Transverse colon (tissue), 4 donors: ENCODE data around the gene RASGEF1C. TPM values are rescaled to one million over a fixed set of nuclear protein-coding genes. Genes with fewer than 3 reads are reported as not detected.

Experiments used
- DNase-seq: peaks from one replicate; pipeline ENCODE4 v3.0.0-alpha.2; 2019
- H3K27ac ChIP-seq, 4 donors: fragments of 200-600 bp; sonication (generic); 2 replicates each; pipeline ENCODE4 v1.5.1; 2016 to 2018; ENCODE audit warnings: inconsistent platforms in 4 of 4
- H3K27me3 ChIP-seq: fragments of 200-600 bp; sonication (generic); 2 replicates; pipeline ENCODE4 v1.5.1; 2017; ENCODE audit warnings: inconsistent platforms
- H3K36me3 ChIP-seq, 4 donors: fragments of 200-600 bp; sonication (generic); 2 replicates each; pipeline ENCODE4 v1.5.1; 2017 to 2019; ENCODE audit warnings: inconsistent platforms in 4 of 4
- H3K4me1 ChIP-seq, 4 donors: fragments of 200-600 bp; sonication (generic); 2 replicates each; pipeline ENCODE4 v1.5.1; 2017 to 2020; ENCODE audit warnings: inconsistent platforms in 4 of 4
- H3K4me3 ChIP-seq, 4 donors: fragments of 200-600 bp; sonication (generic); 1 replicate in 1 of 4; 2 replicates in 3 of 4; pipeline versions ENCODE4 v1.5.1 to v1.6.1; 2017 to 2019; ENCODE audit warnings: inconsistent platforms in 4 of 4
- H3K9me3 ChIP-seq, 2 donors: fragments of 200-600 bp; sonication (generic); 2 replicates each; pipeline ENCODE4 v1.5.1; 2017 to 2019; ENCODE audit warnings: inconsistent platforms in 2 of 2
- CTCF ChIP-seq, 5 experiments: fragments of 200-600 bp in 3 of 5; fragments of 450-650 bp in 2 of 5; sonication (generic) in 3 of 5; IDR thresholded peaks; 1 replicate in 2 of 5; 2 replicates in 3 of 5; pipeline ENCODE4 v1.5.1; 2016 to 2017; ENCODE audit warnings: antibody characterized with exemption in 5 of 5, inconsistent platforms in 3 of 5, mild to moderate bottlenecking in 2 of 5, moderate library complexity in 1 of 5
- EP300 ChIP-seq: sonication (generic); formaldehyde crosslinking; IDR thresholded peaks from one replicate; pipeline ENCODE4 v1.6.1; 2017; ENCODE audit warnings: antibody characterized with exemption, low read depth
- POLR2A ChIP-seq: fragments of 450-650 bp; IDR thresholded peaks from one replicate; pipeline ENCODE4 v1.6.1; 2016; ENCODE audit warnings: antibody characterized with exemption, mild to moderate bottlenecking, moderate library complexity
- POLR2AphosphoS5 ChIP-seq, 3 donors: sonication (generic); formaldehyde crosslinking; IDR thresholded peaks; one replicate each; pipeline ENCODE4 v1.6.1; 2016; ENCODE audit warnings: antibody characterized with exemption in 3 of 3
- WGBS, 2 donors: methylation state at CpG; one replicate each; pipeline ENCODE4 v1.1.5; 2018; ENCODE audit warnings: low coverage in 1 of 2; 5-methylcytosine and 5-hydroxymethylcytosine counted together
- in situ Hi-C, 4 donors: fragments of 200-750 bp; cut with MboI; loops; one replicate each; pipeline versions ENCODE4 v1.15.0 to v1.15.1; 2017; ENCODE audit warnings: low sequenced_read_pairs in 3 of 4, low pct_ligation_motif_present in 1 of 4, low pct_unique_long_range_greater_than_20kb in 1 of 4
- intact Hi-C: fragments of 100-400 bp; cut with DNase I; formaldehyde crosslinking; loops from one replicate; pipeline ENCODE4 v1.15.1; 2023; ENCODE audit warnings: low total_unique reads
- total RNA-seq, 4 donors: library from RNA; depleted of rRNA; stranded (reverse); fragments of >200 nt; gene quantifications; one replicate each; pipeline ENCODE4 v1.1.0, GENCODE V29; 2016

RASGEF1C gene
- total RNA-seq, 4 donors from 2014 or later: 0.14 to 3.0 TPM; not detected in 2

GRCh38 chr5:180197016-180197702 lies 11.9 kb downstream of the RASGEF1C start:
- 65 to 83% methylated on average over 1 to 14 of the region's 14 CpGs for WGBS, 2 donors
- Histone ChIP-seq H3K4me3 (no peak overlapping the region), H3K27me3 (no peaks in the 10 kb centered on the region), H3K9me3 (no peaks in the 10 kb centered on the region), H3K36me3 (no peaks in the 10 kb centered on the region), H3K4me1 (no peaks in the 10 kb centered on the region), H3K27ac (no peak overlapping the region)
- in situ Hi-C loops (no loop called here), intact Hi-C loops (no loop called here)
- no peak for TF ChIP-seq POLR2AphosphoS5 (IDR thresholded peaks at IDR 0.05)
- TF ChIP-seq EP300: no peak
- no peak for TF ChIP-seq POLR2A
- no peak for TF ChIP-seq CTCF (IDR thresholded peaks at IDR 0.05)
- DNase-seq: no peak

- in situ Hi-C loops (no loop called here), intact Hi-C loops (no loop called here)
- H3K27ac ChIP-seq: no peak overlapping the region
- no peaks in the 10 kb centered on the region for H3K36me3 ChIP-seq
- TF ChIP-seq POLR2A: no peak
- TF ChIP-seq EP300: no peak
- no peak for TF ChIP-seq POLR2AphosphoS5 (IDR thresholded peaks at IDR 0.05)
- TF ChIP-seq CTCF (IDR thresholded peaks at IDR 0.05): no peak
- H3K9me3 ChIP-seq: no peaks in the 10 kb centered on the region
- H3K27me3 ChIP-seq: no peaks in the 10 kb centered on the region
- DNase-seq: no peak
- H3K4me1 ChIP-seq: no peaks in the 10 kb centered on the region
- whole genome bisulfite sequencing, 2 donors: 87 to 93% methylated on average over 6 to 34 of the region's 34 CpGs
- H3K4me3 ChIP-seq: no peak overlapping the region
Observed at GRCh38 chr5:180194410-180195345, 14.3 kb downstream of the RASGEF1C start.

GRCh38 chr5:180193749-180194375 lies 15.1 kb downstream of the RASGEF1C start:
- Histone ChIP-seq H3K4me1 (no peaks in the 10 kb centered on the region), H3K9me3 (no peaks in the 10 kb centered on the region), H3K4me3 (no peak overlapping the region), H3K36me3 (no peaks in the 10 kb centered on the region), H3K27me3 (no peaks in the 10 kb centered on the region), H3K27ac (no peak overlapping the region)
- TF ChIP-seq EP300 (no peak), CTCF (IDR thresholded peaks at IDR 0.05) (no peak), POLR2A (no peak), POLR2AphosphoS5 (IDR thresholded peaks at IDR 0.05) (no peak)
- no peak for DNase-seq
- in situ Hi-C loops (no loop called here), intact Hi-C loops (no loop called here)
- 92 to 96% methylated on average over 9 to 24 of the region's 24 CpGs for WGBS, 2 donors

GRCh38 chr5:180191716-180192115 lies 17.3 kb downstream of the RASGEF1C start:
- H3K4me1 ChIP-seq: no peaks in the 10 kb centered on the region
- intact Hi-C loops: no loop called here
- in situ Hi-C loops: no loop called here
- H3K9me3 ChIP-seq: peaks cover 0 to 7% of the 10 kb centered on the region in 2 donors
- H3K4me3 ChIP-seq: no peak overlapping the region
- DNase-seq: no peak
- no peaks in the 10 kb centered on the region for H3K27me3 ChIP-seq
- H3K27ac ChIP-seq: no peak overlapping the region
- no peak for TF ChIP-seq POLR2A
- TF ChIP-seq EP300: no peak
- no peak for TF ChIP-seq POLR2AphosphoS5 (IDR thresholded peaks at IDR 0.05)
- no peak for TF ChIP-seq CTCF (IDR thresholded peaks at IDR 0.05)
- 50 to 100% methylated on average over 1 to 6 of the region's 6 CpGs for whole genome bisulfite sequencing, 2 donors
- no peaks in the 10 kb centered on the region for H3K36me3 ChIP-seq
